MM.1S (cell line): ENCODE measurements around the gene SRSF7.

Source experiments
- EZH2 ChIP-seq: fragments of 300-600 bp; sonication (generic); optimal IDR thresholded peaks from 2 replicates; pipeline ENCODE3; 2017; ENCODE audit warnings: low read depth, mild to moderate bottlenecking, antibody characterized with exemption, low read length, mixed read lengths
- EZH2phosphoT487 ChIP-seq: fragments of 300-600 bp; sonication (generic); IDR thresholded peaks from 2 replicates; pipeline ENCODE4 v1.6.1; 2018; ENCODE audit warnings: antibody characterized with exemption, low read length
- TF ChIP-seq, protein P1 (sequence below): fragments of 300-600 bp; sonication (generic); IDR thresholded peaks from 2 replicates; pipeline ENCODE4 v1.5.1; 2016; ENCODE audit warnings: antibody characterized with exemption, low read length, mixed read lengths

DNA sequence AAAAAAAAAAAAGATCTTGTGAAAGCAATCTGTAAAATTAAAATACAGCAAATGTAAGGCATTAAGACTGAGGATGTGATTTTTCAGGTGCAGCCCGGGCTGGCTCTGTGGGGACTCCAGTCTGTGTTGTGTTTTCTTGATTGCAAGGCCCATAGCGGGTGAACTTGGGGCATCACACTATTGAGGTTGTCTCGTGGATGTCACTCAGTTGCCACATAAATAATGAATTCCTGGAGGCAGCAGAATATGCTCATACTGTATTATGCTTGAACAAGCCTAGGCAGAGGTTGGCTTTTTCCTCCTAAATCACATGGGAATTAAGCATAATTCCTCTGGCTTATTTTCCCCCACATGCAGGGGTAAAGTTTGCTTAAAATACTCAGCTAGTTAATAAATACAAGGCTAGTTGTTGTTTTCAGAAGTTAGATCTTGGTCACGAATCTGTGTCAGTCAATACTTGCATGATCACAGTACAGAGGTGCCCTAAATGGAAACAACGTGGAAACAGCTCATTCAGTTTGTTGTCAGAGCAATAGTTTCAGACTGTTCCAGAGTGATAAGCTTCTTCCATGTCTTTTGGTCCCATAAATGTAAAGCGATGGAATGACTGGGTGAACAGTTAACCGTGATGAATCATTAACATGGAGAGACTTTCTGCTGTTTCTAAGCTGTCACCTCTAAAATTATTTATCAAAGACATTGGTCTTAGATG, 43.2 kb upstream of the SRSF7 start:
- TF ChIP-seq, protein P1, sequence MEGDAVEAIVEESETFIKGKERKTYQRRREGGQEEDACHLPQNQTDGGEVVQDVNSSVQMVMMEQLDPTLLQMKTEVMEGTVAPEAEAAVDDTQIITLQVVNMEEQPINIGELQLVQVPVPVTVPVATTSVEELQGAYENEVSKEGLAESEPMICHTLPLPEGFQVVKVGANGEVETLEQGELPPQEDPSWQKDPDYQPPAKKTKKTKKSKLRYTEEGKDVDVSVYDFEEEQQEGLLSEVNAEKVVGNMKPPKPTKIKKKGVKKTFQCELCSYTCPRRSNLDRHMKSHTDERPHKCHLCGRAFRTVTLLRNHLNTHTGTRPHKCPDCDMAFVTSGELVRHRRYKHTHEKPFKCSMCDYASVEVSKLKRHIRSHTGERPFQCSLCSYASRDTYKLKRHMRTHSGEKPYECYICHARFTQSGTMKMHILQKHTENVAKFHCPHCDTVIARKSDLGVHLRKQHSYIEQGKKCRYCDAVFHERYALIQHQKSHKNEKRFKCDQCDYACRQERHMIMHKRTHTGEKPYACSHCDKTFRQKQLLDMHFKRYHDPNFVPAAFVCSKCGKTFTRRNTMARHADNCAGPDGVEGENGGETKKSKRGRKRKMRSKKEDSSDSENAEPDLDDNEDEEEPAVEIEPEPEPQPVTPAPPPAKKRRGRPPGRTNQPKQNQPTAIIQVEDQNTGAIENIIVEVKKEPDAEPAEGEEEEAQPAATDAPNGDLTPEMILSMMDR, result no peak
- TF ChIP-seq EZH2 (no peak), EZH2phosphoT487 (no peak)
